HG02571 (cell line): ENCODE data around the gene TNS1.

ENCODE experiments used
- ATAC-seq: cut with Tn5 transposase; IDR thresholded peaks from one replicate; pipeline ENCODE4 v1.9.1; 2021; ENCODE audit warnings: mild to moderate bottlenecking, moderate library complexity; ENCODE audit not compliant: unreplicated experiment

TNS1 gene

GRCh38 chr2:217983276-217984233 lies 19.2 kb downstream of the TNS1 start:
- ATAC-seq: no peak

GRCh38 chr2:217981971-217982370 lies 20.8 kb downstream of the TNS1 start:
- ATAC-seq: no peak

GRCh38 chr2:217981084-217981730 lies 21.6 kb downstream of the TNS1 start:
- no peak for ATAC-seq

- ATAC-seq: no peak
Measured at GRCh38 chr2:217980591-217980990, 22.2 kb downstream of the TNS1 start.

- no peak for ATAC-seq
Measured at GRCh38 chr2:217980036-217980435, 22.8 kb downstream of the TNS1 start.

GRCh38 chr2:217979151-217979811 lies 23.5 kb downstream of the TNS1 start:
- ATAC-seq: no peak

GRCh38 chr2:217978536-217979150 lies 24.2 kb downstream of the TNS1 start:
- no peak for ATAC-seq

- ATAC-seq: no peak
Measured at GRCh38 chr2:217977840-217978535, 24.8 kb downstream of the TNS1 start.

- ATAC-seq: no peak
Measured at GRCh38 chr2:217976301-217976700, 26.5 kb downstream of the TNS1 start.

GRCh38 chr2:217975626-217976025 lies 27.2 kb downstream of the TNS1 start:
- ATAC-seq: no peak

GRCh38 chr2:217974389-217975005 lies 28.3 kb downstream of the TNS1 start:
- ATAC-seq: no peak

GRCh38 chr2:217973008-217973787 lies 29.6 kb downstream of the TNS1 start:
- no peak for ATAC-seq

GRCh38 chr2:217972490-217972889 lies 30.3 kb downstream of the TNS1 start:
- no peak for ATAC-seq

GRCh38 chr2:217972037-217972436 lies 30.8 kb downstream of the TNS1 start:
- no peak for ATAC-seq

- ATAC-seq: no peak
Measured at GRCh38 chr2:217971166-217971565, 31.6 kb downstream of the TNS1 start.

- ATAC-seq: no peak
Measured at GRCh38 chr2:217970206-217970605, 32.6 kb downstream of the TNS1 start.

GRCh38 chr2:217969588-217969987 lies 33.2 kb downstream of the TNS1 start:
- no peak for ATAC-seq

- ATAC-seq: no peak
Measured at GRCh38 chr2:217968023-217968422, 34.8 kb downstream of the TNS1 start.

- no peak for ATAC-seq
Measured at GRCh38 chr2:217966423-217967070, 36.2 kb downstream of the TNS1 start.
